ENCODE data around the gene LRRC1.

- TF ChIP-seq CTCF (IDR thresholded peaks at IDR 0.05) (no peak), EP300 (IDR thresholded peaks at IDR 0.05) (no peak)
Observed at GRCh38 chr6:53906842-53907241, 112.0 kb downstream of the LRRC1 start.
